ENCODE measurements around the gene SLC5A6.

Gene SLC5A6

GRCh38 chr2:27211943-27212625 lies at the start of gene SLC5A6, which contains the start of gene ATRAID:
TSS of gene SLC5A6 (minus strand) at chr2:27212268. CDS start at chr2:27207650, 4,618 bp downstream.
TSS of gene ATRAID (plus strand) at chr2:27212041. CDS start at chr2:27212369, 328 bp downstream.
- DNase-seq, result peak; percentile 85 to 90 (median 88)

DNA sequence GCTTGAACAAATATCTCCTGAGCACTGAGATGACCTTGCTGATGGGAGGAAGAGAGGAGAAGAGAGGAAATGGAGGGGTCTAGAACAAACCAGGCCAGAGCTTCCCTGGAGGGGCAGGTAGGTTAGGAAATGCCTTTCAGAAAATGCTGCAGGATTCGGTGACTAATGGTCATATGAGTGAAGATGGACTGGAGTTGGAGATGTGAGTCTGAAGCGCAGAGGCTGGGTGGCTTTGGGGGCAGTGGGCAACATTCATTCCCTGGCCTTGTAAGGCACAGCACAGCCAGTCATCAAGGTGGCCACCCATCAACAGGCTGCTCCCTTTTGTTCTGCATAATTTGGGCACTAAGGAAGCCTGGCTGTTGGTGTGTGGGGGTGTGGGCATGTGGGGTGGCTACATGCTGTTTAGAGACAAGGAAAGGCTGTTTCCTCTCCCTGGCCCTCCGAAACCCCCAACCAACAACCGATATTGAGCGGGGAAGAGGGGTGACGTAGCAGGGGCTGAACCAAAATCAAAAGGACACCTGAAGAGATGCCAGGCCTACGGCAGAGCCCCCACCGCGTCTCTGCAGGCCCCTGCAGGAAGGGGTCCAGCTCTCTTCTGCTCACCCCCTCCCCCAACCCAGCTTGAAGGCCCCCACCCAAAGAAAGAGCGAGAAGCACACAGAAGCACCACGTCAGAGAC lies 49.3 kb upstream of the SLC5A6 start:
- no peak for DNase-seq

- no peak for DNase-seq
Measured at GRCh38 chr2:27258051-27258450, 46.0 kb upstream of the SLC5A6 start.

- DNase-seq, result no peak
Measured at GRCh38 chr2:27256855-27257454, 44.9 kb upstream of the SLC5A6 start.

- no peak for DNase-seq
Measured at GRCh38 chr2:27255660-27256059, 43.6 kb upstream of the SLC5A6 start.

DNA sequence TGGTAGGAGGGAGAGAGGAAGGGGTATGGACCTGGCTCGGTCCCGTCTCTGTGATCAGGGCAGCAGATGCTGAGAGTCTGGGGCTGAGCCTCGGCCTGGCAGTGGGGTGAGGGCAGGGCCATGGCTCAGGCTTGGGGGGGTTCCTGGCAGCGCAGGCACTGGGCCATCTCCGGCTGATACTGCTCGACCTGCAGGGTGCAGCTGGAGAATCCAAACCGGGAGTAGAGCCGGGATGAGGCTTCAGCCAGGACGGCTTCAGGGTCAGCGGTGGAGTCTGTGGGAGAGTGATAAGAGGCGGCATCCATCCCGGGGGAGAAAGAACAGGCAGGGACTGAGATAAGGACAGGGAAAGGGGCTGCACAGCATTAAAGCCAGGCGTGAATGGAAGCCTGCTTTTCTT lies 43.1 kb upstream of the SLC5A6 start:
- no peak for DNase-seq

GRCh38 chr2:27251766-27252165 lies 39.7 kb upstream of the SLC5A6 start:
- no peak for DNase-seq

DNA sequence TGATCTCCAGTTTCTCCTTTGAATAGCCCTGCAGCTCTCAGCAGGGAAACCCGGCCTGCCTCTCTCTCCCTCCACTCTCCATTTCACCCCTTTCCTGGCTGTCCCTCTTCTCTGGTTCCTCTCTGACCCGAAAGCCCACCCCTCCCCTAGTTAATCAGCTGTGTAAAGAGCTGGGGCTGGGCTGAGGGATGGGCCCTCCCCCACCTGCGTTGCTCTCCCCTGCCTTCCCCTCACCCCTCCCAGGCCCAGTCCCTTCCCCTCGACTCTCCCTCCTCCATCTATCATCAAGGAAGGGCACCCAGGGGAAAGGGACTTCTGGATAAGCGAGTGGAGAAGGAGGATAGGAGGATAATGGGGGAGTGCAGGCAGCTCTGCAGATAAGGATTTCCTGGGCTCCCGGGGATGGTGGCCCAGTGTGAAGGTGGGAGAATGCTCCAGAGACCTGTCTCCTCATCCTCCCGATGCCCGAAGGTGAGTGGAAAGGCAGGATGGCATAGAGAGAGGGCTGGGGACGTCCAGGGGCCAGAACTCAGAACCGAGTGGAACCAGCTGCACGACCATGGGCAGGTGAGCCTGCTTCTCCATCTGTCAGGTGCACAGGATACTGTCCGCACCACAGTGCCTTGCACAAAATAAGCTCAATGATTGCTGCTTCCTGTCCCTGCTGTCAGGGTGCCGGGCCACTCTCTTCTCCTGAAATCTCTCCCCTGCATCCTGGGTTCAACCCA lies 38.7 kb upstream of the SLC5A6 start:
- DNase-seq, result no peak

DNA sequence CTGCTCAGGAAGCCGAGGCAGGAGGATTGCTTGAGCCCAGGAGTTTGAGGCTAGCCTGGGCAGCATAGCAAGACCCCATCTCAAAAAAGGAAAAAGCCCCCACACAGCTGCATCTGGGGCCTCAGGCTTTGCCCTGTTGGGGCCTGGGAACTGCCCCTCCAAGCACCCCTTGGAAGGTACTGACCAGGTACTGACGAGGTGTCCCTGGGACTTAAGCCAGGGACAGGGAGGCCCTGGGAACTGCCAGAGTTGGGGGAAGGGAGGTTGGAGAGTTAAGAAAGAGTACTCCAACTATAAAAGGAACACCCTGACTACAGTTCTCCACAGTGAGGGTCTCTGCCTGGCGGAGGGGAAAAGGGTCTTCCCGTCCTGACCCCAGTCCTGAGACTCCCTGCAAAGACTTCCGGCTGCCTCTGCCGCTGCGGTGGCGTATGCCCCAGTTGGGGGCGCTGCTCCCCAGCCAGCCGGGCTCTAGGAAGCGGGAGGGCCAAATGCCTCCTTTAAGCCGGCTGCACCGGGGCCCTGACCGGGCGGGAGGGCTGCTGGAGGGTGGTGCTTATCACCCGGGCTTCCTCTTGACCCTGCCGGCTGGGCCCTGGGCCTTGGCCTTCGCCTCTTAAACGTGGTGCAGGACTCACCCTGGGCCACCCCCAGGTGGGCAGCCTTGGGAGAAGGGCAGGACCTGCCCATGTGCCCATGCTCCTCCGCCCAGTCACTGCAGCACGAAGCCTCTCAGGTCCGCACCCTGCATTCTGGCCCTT lies 38.0 kb upstream of the SLC5A6 start:
- peak in 1 of 4 experiments; percentile 41 for DNase-seq

- DNase-seq, result no peak
Measured at GRCh38 chr2:27249159-27249890, 37.3 kb upstream of the SLC5A6 start.

GRCh38 chr2:27247893-27248292 lies 35.8 kb upstream of the SLC5A6 start:
- no peak for DNase-seq

DNA sequence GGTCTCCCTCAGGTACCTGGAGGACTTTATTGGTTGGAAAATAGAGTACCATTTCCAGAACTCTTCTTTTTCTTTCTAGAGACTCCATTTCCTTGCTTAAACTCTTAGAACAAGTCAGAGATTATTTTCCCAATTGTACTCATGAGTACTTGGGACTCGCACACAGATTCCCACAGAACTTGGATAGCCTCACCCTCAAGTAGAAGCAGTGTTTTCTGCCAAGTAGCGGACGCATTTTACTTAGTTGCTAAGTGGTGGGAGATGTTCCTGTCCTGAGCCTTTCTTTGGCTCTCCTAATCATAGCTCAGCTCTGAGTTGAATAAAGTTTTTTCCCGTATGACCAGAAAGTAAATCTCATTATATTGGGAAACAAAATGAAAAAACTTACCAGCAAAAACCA lies 33.6 kb upstream of the SLC5A6 start:
- no peak for DNase-seq

- no peak for DNase-seq
Measured at GRCh38 chr2:27245116-27245515, 33.0 kb upstream of the SLC5A6 start.

DNA sequence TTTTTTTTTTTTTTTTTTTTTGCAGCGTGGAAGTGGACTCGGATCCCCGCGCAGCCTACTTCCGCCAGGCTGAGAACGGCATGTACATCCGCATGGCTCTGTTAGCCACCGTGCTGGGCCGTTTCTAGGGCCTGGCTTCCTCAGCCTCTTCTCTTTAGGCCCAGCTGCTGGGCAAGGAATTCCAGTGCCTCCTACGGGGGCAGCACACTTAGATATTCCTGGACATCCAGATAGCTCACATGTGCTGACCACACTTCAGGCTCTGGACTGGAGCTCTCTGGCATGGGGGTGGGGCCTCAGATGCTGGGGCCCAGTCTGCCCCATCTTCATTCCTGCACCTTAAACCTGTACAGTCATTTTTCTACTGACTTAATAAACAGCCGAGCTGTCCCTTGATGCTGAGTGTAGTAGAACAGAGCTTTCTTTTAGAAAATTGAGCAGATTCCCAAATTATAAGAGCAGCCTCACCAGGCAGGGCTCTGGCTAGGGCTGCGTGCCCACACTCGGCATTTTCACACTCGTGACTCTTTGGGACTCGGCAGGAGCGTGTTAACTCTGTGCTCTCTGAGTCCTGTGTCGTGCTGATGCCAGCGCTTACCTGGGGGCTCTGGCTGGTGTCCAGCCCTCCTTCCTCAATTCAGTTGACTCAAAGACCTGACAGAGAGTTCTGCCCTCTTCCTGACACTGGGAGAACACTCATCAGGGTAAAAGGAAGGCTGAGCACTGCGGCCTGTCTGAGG lies 31.5 kb upstream of the SLC5A6 start:
- no peak for DNase-seq

DNA sequence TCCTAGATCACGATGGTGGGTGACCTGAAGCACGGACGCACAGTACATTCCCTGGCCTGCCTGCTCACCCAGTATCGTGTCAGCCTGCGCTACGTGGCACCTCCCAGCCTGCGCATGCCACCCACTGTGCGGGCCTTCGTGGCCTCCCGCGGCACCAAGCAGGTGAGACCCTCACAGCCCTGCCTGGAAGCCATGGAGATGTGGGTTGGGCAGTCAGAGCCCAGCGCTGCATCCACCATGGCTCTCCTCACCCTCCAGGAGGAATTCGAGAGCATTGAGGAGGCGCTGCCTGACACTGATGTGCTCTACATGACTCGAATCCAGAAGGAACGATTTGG lies 30.5 kb upstream of the SLC5A6 start:
- DNase-seq, result no peak

GRCh38 chr2:27241761-27242613 lies 29.9 kb upstream of the SLC5A6 start:
- DNase-seq, result no peak

DNA sequence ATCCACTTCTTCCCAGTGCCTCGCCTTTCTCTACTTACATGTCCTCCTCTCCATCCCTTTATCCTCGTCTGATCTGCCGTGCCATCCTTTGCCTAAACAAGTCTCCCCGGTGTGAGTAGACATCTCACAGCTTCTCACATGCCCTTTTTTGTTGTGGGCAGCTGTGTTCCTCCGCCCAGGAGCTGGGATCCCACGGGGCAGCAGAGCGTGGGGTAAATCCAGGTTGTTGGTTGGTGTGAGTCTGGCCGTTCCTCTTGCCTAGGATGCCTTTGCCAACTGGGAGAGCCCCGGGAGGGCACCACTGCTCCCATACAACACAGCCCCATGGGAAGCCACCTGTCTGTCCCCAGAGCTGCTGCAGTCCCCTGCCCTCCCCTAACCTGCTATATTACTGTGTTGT lies 28.3 kb upstream of the SLC5A6 start:
- no peak for DNase-seq

DNA sequence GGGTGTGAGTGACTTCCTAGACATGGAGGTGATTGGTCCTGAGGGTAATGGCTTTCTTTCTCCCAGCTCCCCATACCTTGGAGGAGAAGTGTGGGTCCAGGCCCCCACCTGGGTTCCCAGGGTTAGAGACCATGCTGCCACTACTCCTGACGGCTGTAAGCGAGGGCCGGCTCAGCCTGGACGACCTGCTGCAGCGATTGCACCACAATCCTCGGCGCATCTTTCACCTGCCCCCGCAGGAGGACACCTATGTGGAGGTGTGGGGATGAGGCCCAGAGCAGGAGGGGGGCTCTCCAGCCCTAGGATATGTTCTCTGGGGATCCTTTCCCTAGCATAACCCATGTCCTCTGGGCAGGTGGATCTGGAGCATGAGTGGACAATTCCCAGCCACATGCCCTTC lies 26.9 kb upstream of the SLC5A6 start:
- no peak for DNase-seq

DNA sequence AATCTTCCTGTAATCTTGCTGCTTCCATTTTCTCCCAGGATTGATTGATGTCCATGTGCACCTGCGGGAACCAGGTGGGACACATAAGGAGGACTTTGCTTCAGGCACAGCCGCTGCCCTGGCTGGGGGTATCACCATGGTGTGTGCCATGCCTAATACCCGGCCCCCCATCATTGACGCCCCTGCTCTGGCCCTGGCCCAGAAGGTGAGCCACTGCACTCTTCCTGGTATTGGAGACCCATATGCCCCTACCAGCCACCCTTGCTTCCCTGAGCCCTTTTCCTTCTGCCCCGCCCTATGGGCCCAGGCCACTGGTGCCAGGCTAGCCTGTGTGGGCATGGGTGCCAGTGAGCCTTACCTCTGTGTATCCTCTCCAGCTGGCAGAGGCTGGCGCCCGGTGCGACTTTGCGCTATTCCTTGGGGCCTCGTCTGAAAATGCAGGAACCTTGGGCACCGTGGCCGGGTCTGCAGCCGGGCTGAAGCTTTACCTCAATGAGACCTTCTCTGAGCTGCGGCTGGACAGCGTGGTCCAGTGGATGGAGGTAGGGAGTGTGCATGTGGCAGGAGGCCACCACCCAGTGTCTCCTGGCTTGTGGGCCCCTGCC lies 25.4 kb upstream of the SLC5A6 start:
- DNase-seq, result no peak

DNA sequence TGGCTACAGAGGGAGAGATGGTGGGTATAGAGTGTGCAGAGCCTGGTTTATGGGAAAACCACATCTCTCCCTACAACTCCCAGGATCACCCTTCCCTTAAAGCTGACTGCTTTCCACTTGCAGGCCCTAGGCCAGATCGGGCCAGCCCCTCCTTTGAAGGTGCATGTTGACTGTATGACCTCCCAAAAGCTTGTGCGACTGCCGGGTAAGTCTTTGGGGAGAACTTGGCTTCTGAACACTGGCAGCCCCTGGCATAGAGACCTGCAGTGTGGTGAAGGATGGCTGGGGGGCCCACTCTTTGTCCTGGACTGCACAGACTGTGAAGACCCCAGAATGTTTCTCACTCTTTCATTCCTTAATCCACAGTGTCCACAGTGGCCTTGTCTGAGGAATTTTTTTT lies 24.6 kb upstream of the SLC5A6 start:
- no peak for DNase-seq
